Measurements from ENCODE around the gene SLC25A46.
A peak's percentile ranks its signal among the peaks of the same experiment; 100 is the strongest.
"Not testable (repeated sequence)": the region's sequence is repeated elsewhere in the genome, so short reads cannot be mapped to it uniquely, and the experiment has no call there.

Gene SLC25A46

DNA sequence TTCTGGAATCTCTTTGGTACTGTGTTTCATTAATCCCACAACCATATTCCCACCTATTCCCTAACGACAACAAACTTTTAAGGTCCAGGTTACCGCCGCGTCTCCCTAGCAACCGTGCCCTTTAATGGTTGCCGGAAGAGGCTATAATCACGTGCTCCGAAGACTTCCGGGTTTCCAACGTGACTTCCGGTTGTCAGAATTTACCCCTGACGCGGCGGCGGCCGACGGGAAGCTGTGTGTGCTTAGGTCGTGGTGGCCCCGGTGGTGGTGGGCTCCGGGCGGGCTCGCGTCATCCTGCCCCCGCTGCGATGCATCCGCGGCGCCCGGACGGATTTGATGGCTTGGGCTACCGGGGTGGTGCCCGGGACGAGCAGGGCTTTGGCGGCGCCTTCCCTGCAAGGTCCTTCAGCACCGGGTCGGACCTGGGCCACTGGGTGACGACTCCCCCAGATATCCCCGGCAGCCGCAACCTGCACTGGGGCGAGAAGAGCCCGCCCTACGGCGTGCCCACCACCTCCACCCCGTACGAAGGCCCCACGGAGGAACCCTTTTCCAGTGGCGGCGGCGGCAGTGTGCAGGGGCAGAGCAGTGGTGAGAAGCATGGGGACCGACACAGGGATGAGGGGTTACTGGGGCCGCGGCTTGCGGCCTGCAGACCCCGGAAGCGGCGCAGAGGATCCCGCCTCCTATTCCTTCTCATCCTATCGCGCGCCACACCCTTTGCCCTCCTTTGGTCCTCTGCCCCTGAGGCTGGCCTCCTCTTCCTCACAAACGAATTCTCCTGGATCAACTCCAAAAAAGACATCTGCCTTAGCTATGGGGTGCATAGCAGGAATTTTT lies at the start of gene SLC25A46:
TSS of gene SLC25A46 (plus strand) at position 196 of the 840 bp plus-strand sequence. CDS start at position 309, 113 bp downstream.
- intact Hi-C loops (cut with DNase I), result no loop called here

DNA sequence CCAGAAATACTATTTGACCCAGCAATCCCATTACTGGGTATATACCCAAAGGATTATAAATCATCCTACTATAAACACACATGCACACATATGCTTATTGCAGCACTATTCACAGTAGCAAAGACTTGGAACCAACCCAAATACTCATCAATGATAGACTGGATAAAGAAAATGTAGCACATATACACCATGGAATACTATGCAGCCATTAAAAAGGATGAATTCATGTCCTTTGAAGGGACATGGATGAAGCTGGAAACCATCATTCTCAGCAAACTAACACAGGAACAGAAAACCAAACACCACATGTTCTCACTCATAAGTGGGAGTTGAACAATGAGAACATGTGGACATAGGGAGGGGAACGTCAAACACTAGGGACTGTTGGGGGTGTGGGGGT lies 48.2 kb upstream of the SLC25A46 start:
- intact Hi-C loops (cut with DNase I); DNase-seq: not testable (repeated sequence)

More for the DNA sequence above, at the start of gene SLC25A46:
- peak; percentile 78 to 96 (median 88) for DNase-seq

DNA sequence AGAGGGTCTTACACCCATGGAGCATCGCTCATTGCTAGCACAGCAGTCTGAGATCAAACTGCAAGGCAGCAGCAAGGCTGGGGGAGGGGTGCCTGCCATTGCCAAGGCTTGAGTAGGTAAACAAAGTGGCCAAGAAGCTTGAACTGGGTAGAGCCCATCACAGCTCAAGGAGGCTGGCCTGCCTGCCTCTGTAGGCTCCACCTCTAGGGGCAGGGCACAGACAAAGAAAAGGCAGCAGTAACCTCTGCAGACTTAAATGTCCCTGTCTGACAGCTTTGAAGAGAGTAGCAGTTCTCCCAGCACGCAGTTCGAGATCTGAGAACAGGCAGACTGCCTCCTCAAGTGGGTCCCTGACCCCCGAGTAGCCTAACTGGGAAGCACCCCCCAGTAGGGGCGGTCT lies 46.1 kb upstream of the SLC25A46 start:
- DNase-seq; intact Hi-C loops (cut with DNase I): not testable (repeated sequence)

DNA sequence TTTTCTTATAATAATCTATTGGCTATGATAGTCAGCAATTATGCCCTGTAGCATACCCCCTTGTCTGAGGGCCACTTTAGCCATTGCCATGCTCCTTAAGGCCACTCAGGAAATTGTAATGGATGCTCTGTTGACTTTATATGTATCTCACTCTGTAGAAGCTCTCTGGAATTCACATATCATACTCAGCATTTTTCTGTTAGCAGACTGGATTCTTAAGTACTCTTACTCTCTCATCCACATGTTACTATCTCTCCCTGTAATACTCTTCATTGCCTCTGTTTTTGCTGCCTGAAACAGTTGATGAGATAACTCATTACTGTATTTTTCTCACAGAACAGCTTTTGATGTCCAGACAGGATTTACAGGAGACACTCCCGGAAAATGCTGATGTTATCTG lies 36.5 kb upstream of the SLC25A46 start:
- DNase-seq, result no peak
- intact Hi-C loops (cut with DNase I), result no loop called here

DNA sequence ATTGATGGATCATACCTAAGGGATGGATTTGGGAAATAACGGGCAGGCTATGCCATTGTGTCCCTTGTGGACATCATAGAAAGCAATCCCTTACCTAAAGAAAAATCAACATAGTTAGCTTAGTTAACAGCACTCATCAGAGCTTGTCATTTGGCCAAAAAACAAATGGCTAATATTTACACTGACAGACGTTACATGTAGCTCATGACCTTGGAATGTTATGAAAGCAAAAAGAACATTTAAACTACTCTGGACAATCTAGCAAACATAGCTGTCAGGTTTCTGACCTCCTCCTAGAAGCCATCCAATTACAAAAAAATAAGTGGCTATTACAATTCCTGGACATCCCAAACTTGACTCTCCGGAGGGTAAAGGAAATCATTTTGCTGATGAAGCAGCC lies 36.1 kb upstream of the SLC25A46 start:
- DNase-seq, result no peak
- intact Hi-C loops (cut with DNase I), result no loop called here

- intact Hi-C loops (cut with DNase I), result no loop called here
- DNase-seq, result no peak
Measured at GRCh38 chr5:110703481-110703880, 35.3 kb upstream of the SLC25A46 start.

DNA sequence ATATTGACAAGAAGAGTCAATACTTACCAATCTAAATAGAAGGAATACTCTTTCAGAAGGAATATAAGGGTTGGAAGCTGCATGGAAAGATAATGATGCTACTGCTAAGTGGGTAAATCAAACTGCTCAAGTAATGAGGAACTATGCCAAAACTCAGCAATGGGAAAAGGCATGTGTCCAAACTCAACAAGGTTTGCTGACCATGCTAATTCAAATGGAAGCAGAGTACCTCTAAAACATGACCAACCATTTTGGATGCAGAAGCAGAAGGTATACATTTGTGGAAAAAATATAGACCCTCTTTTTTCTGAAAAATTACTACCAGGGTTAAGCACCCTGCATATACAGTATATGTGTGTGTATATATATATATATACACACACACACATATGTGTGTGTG lies 33.5 kb upstream of the SLC25A46 start:
- intact Hi-C loops (cut with DNase I), result no loop called here
- DNase-seq, result no peak

GRCh38 chr5:110707260-110707844 lies 31.5 kb upstream of the SLC25A46 start:
- DNase-seq, result peak in 5 of 42 donors; percentile 7 to 38 (median 17)
- intact Hi-C loops (cut with DNase I), result no loop called here

GRCh38 chr5:110716247-110717245 lies 22.3 kb upstream of the SLC25A46 start:
- intact Hi-C loops (cut with DNase I), result no loop called here

GRCh38 chr5:110718311-110718710 lies 20.5 kb upstream of the SLC25A46 start:
- intact Hi-C loops (cut with DNase I), result no loop called here
- DNase-seq, result no peak

More at GRCh38 chr5:110716247-110717245, 22.3 kb upstream of the SLC25A46 start:
- peak in 12 of 42 donors; percentile 5 to 57 (median 28) for DNase-seq

DNA sequence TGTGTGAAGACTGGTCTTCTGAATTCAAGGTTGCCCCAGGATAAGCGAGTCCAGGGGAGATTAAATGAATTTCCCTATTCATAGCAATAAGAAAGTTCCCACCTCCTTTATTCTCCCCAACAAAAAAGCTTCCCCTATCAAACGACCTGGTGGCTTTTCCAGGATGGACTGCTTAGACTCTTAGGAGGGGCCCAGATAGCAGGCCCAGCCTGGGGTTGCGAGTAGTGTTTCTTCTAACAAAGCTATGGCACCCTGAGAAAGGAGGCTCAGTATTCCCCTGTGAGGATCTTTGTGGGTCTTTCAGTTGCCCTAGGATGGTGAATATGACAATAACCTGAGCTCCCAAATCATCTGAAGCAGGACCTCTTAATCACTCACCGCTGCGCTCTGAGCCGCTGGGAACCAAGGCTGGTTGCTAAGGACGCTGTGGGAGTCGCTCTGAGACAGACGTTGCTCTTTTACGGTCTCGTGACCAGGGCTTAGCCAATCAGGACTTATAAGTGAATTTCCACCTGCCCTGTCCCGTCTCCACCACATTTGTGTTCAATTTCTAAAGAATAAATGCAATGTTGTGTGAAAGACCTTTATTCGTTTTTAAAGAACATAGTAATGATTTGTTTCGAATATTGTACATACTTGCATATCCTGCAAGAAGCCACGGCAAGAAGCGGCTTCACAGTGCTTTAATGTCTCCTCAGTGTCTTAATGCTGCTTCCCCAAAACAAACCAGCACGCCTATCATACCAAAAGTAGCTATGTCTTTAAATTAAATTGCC lies 12.4 kb upstream of the SLC25A46 start, which contains the start of gene TMEM232:
TSS of gene TMEM232 (minus strand) at position 423 of the 776 bp plus-strand sequence. CDS start 59,319 bp downstream, outside the sequence.
- peak; percentile 63 to 95 (median 84) for DNase-seq
- intact Hi-C loops (cut with DNase I), result no loop called here

DNA sequence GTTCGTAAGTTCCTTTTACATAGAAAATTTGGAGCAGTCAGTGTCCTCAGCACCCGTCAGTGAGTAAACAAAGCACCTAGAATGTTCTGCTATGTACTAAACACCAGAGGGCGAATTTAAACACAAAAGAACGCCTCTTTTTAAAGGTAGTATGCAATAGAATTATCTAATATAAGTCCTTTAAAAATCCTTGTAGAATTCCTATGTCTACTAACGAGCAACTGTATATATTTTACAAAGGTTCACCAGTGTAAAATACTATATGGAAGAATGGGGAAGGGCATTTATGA lies 11.8 kb upstream of the SLC25A46 start:
- DNase-seq, result no peak
- intact Hi-C loops (cut with DNase I), result no loop called here

DNA sequence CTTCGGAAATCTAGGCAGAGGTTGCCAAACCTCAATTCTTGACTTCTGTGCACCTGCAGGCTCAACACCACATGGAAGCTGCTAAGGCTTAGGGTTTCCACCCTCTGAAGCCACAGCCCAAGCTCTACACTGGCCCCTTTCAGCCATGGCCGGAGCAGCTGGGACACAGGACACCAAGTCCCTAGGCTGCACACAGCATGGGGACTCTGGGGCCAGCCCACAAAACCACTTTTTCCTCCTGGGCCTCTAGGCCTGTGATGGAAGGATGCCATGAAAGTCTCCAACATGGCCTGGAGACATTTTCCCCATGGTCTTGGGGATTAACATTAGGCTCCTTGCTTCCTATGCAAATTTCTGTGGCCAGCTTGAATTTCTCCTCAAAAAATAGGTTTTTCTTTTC lies 7.3 kb upstream of the SLC25A46 start:
- not testable (repeated sequence) for DNase-seq

GRCh38 chr5:110734101-110734500 lies 4.7 kb upstream of the SLC25A46 start:
- intact Hi-C loops (cut with DNase I), result no loop called here
- no peak for DNase-seq

More for the DNA sequence above, 7.3 kb upstream of the SLC25A46 start:
- intact Hi-C loops (cut with DNase I), result not testable (repeated sequence)

GRCh38 chr5:110735556-110735955 lies 3.3 kb upstream of the SLC25A46 start:
- intact Hi-C loops (cut with DNase I), result no loop called here
- no peak for DNase-seq

DNA sequence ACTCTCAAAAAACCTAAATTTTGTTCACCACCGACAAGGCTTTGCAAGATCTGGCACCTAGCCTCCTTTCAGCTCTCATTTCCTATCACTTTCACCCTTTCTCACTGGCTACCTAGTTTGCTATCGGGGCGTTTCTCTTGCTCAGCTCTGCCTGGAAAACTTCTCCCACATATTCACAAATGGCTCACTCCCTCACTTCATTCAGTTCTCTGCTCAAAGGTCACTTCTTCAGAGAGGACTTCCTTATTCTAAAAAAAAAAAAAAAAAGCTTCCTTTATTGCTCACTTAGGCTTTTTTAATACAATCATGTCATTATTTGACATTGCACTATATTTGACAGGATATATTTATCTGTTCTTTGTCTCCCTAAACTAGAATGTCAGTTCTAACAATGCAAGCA lies 2.1 kb upstream of the SLC25A46 start:
- peak in 1 of 42 donors; percentile 37 for DNase-seq
- intact Hi-C loops (cut with DNase I), result no loop called here

GRCh38 chr5:110738503-110738811 lies 350 bp upstream of the SLC25A46 start:
- intact Hi-C loops (cut with DNase I), result no loop called here
- DNase-seq, result peak in 3 of 42 donors; percentile 30 to 60 (median 55)

DNA sequence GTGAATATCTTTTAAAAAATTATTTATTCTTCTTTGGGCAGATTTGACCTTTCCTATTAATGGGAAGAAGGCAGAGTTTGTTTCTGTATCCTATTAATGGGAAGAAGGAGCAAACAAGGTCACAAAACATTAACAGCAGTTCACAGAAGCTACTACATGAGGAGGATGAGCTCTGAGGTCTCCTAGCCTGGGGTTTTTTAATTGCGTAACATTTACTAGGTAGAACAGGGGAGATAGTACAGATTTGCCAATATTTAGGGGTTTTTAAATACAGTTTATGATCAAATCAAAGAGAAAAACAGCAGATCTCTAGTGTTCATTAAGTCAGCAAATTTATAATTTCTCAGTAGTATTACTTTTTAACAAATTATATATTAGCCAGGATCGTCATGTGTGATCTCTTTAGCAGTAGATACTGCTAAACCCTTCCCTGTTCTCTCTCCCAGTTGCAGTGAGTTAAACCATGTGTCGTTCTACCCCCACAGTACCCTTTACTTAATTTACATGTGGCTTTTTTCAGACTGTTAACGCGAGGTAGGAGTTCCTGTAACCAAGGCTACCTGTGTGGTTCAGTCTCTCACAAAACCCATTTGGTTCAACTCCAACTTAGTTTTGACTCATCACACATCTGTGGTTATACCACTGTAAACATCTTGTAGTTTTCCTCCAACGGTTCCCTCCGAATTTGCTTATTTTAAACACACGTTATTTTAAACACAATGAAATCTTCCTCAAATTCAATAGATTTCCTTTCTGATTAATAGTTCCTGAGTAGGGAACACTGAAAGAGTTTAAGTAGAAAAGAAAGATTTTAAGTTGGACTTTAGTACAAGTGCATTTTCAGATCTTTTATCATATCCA lies 13.3 kb downstream of the SLC25A46 start:
- peak in 11 of 42 donors; percentile 6 to 59 (median 13) for DNase-seq
- intact Hi-C loops (cut with DNase I), result no loop called here

All from head of caudate nucleus (tissue), 42 donors.